ENCODE measurements around the gene C1QTNF1.

The C1QTNF1 gene

GRCh38 chr17:79075446-79075750 lies 51.4 kb downstream of the C1QTNF1 start (continued):
- no peak for TF ChIP-seq CREB5 (CRISPR knock-in tag; IDR thresholded peaks at IDR 0.05; ENCODE audit: low read depth)
- no peak for TF ChIP-seq ARNTL (CRISPR knock-in tag; IDR thresholded peaks at IDR 0.05; ENCODE audit: borderline replicate concordance, low read depth)
- no peak for TF ChIP-seq ISL1 (CRISPR knock-in tag; IDR thresholded peaks at IDR 0.05)
- TF ChIP-seq OSR1 (CRISPR knock-in tag; IDR thresholded peaks at IDR 0.05): no peak

DNA sequence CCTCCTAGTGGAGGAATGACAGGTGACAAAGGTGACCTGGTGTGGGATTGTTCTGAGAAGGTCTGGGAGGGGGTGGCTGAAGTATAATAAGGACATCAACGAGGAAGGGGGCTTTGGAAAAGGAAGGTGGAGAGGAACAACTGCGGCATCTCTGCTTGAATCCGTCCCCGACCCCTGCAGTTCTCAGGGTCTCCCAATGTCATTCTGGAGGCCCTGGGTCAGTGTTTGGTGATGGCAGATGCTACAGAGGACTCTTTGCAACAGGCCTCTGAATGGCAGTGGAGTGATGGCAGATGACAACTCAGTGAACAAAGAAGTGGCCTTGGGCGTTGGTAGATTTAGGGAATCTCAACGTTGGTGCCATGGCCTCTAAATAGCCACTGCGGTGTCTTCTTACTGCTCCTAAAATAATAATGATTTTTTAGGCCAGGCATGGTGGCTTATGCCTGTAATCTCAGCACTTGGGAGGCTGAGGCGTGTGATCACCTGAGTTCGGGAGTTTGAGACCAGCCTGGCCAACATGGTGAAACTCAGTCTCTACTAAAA lies 52.0 kb downstream of the C1QTNF1 start:
- no peak for ATAC-seq
- TF ChIP-seq ZFP30 (CRISPR knock-in tag; IDR thresholded peaks at IDR 0.05): no peak
- no peak for TF ChIP-seq ZFP3 (CRISPR knock-in tag; IDR thresholded peaks at IDR 0.05)
- TF ChIP-seq CSDC2 (CRISPR knock-in tag; IDR thresholded peaks at IDR 0.05): no peak
- TF ChIP-seq, protein P1, sequence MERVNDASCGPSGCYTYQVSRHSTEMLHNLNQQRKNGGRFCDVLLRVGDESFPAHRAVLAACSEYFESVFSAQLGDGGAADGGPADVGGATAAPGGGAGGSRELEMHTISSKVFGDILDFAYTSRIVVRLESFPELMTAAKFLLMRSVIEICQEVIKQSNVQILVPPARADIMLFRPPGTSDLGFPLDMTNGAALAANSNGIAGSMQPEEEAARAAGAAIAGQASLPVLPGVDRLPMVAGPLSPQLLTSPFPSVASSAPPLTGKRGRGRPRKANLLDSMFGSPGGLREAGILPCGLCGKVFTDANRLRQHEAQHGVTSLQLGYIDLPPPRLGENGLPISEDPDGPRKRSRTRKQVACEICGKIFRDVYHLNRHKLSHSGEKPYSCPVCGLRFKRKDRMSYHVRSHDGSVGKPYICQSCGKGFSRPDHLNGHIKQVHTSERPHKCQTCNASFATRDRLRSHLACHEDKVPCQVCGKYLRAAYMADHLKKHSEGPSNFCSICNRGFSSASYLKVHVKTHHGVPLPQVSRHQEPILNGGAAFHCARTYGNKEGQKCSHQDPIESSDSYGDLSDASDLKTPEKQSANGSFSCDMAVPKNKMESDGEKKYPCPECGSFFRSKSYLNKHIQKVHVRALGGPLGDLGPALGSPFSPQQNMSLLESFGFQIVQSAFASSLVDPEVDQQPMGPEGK (CRISPR knock-in tag; IDR thresholded peaks at IDR 0.05; ENCODE audit: borderline replicate concordance): no peak
- TF ChIP-seq ISL1 (CRISPR knock-in tag; IDR thresholded peaks at IDR 0.05): no peak
- TF ChIP-seq, protein P2, sequence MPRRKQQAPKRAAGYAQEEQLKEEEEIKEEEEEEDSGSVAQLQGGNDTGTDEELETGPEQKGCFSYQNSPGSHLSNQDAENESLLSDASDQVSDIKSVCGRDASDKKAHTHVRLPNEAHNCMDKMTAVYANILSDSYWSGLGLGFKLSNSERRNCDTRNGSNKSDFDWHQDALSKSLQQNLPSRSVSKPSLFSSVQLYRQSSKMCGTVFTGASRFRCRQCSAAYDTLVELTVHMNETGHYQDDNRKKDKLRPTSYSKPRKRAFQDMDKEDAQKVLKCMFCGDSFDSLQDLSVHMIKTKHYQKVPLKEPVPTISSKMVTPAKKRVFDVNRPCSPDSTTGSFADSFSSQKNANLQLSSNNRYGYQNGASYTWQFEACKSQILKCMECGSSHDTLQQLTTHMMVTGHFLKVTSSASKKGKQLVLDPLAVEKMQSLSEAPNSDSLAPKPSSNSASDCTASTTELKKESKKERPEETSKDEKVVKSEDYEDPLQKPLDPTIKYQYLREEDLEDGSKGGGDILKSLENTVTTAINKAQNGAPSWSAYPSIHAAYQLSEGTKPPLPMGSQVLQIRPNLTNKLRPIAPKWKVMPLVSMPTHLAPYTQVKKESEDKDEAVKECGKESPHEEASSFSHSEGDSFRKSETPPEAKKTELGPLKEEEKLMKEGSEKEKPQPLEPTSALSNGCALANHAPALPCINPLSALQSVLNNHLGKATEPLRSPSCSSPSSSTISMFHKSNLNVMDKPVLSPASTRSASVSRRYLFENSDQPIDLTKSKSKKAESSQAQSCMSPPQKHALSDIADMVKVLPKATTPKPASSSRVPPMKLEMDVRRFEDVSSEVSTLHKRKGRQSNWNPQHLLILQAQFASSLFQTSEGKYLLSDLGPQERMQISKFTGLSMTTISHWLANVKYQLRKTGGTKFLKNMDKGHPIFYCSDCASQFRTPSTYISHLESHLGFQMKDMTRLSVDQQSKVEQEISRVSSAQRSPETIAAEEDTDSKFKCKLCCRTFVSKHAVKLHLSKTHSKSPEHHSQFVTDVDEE (CRISPR knock-in tag; IDR thresholded peaks at IDR 0.05): no peak

DNA sequence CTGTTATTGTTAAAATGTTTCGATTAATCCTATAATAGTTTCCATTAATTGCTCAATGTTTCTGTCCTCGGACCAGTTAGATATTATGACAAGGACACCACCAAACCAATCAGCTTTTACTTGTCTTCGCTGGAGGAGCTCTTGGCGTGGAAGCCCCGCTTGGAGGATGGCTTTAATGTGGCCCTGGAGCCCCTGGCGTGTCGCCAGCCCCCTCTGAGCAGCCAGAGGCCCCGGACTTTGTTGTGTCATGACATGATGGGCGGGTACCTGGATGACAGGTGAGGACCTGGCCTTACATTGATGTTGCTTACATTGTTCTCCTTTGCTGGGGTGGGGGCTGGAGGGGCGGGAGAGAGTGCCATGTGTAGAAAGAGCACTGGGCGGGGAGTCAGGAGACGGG lies 53.6 kb downstream of the C1QTNF1 start:
- no peak for ATAC-seq
- TF ChIP-seq SNAI2 (CRISPR knock-in tag; IDR thresholded peaks at IDR 0.05): no peak
- no peak for TF ChIP-seq CSDC2 (CRISPR knock-in tag; IDR thresholded peaks at IDR 0.05)
- no peak for TF ChIP-seq OSR1 (CRISPR knock-in tag; IDR thresholded peaks at IDR 0.05)
- TF ChIP-seq PPARA (CRISPR knock-in tag; IDR thresholded peaks at IDR 0.05; ENCODE audit: borderline replicate concordance): no peak
- TF ChIP-seq CREB5 (CRISPR knock-in tag; IDR thresholded peaks at IDR 0.05; ENCODE audit: low read depth): no peak
- TF ChIP-seq ARNTL (CRISPR knock-in tag; IDR thresholded peaks at IDR 0.05; ENCODE audit: borderline replicate concordance, low read depth): no peak
- TF ChIP-seq TOX (CRISPR knock-in tag; IDR thresholded peaks at IDR 0.05; ENCODE audit: borderline replicate concordance): no peak
- no peak for TF ChIP-seq ZNF70 (CRISPR knock-in tag; IDR thresholded peaks at IDR 0.05)
- TF ChIP-seq ZC3H10 (CRISPR knock-in tag; IDR thresholded peaks at IDR 0.05): no peak
- TF ChIP-seq ZFP30 (CRISPR knock-in tag; IDR thresholded peaks at IDR 0.05): no peak
- no peak for TF ChIP-seq ESRRG (CRISPR knock-in tag; IDR thresholded peaks at IDR 0.05)
- no peak for TF ChIP-seq TCF4 (CRISPR knock-in tag; IDR thresholded peaks at IDR 0.05; ENCODE audit: borderline replicate concordance)
- TF ChIP-seq ZNF565 (CRISPR knock-in tag; conservative IDR thresholded peaks at IDR 0.05; ENCODE audit: low read depth): no peak
- TF ChIP-seq BACH2 (CRISPR knock-in tag; IDR thresholded peaks at IDR 0.05; ENCODE audit: borderline replicate concordance): no peak
- TF ChIP-seq, protein P2 (CRISPR knock-in tag; IDR thresholded peaks at IDR 0.05): no peak
- TF ChIP-seq RARB (CRISPR knock-in tag; IDR thresholded peaks at IDR 0.05): no peak
- TF ChIP-seq, protein P1 (CRISPR knock-in tag; IDR thresholded peaks at IDR 0.05; ENCODE audit: borderline replicate concordance): no peak

Measured in SK-N-SH treated with all-trans-retinoic acid at 6 μM for 48 hours (cell line).